Mesenchymal stem cell (in vitro differentiated cells and primary cell): Measurements from ENCODE around the gene KIRREL3.

ENCODE experiments used
- DNase-seq: peaks from one replicate; pipeline ENCODE4 v3.0.0-alpha.2; 2013
- H2AFZ ChIP-seq: one replicate; pipeline ENCODE4 v1.6.1; 2013; ENCODE audit warnings: low read depth, mild to moderate bottlenecking, control low read depth, inconsistent platforms, low read length, moderate library complexity
- H2AK5ac ChIP-seq: 2 replicates; pipeline ENCODE4 v1.6.1; 2013; ENCODE audit warnings: low read length, moderate library complexity, mild to moderate bottlenecking, inconsistent platforms; ENCODE audit not compliant: severe bottlenecking
- H2BK120ac ChIP-seq: one replicate; pipeline ENCODE4 v1.6.1; 2013; ENCODE audit warnings: low read depth, mild to moderate bottlenecking, inconsistent platforms, low read length, moderate library complexity
- H2BK12ac ChIP-seq, 2 experiments: one replicate each; pipeline ENCODE4 v1.6.1; 2013; ENCODE audit warnings: inconsistent platforms in 2 of 2, low read length in 2 of 2, mild to moderate bottlenecking in 2 of 2, moderate library complexity in 2 of 2, control low read depth in 1 of 2
- H2BK15ac ChIP-seq: one replicate; pipeline ENCODE4 v1.6.1; 2013; ENCODE audit warnings: mild to moderate bottlenecking, low read depth, inconsistent platforms; ENCODE audit not compliant: poor library complexity, severe bottlenecking
- H2BK5ac ChIP-seq: 2 replicates; pipeline ENCODE4 v1.6.1; 2013; ENCODE audit warnings: low read depth, mild to moderate bottlenecking, low read length, control low read depth, inconsistent platforms; ENCODE audit not compliant: poor library complexity, severe bottlenecking
- H3K14ac ChIP-seq, 2 experiments: one replicate each; pipeline ENCODE4 v1.6.1; 2013; ENCODE audit warnings: inconsistent platforms in 2 of 2, low read length in 2 of 2, control low read depth in 1 of 2, mild to moderate bottlenecking in 1 of 2, moderate library complexity in 1 of 2
- H3K18ac ChIP-seq, 2 experiments: one replicate each; pipeline ENCODE4 v1.6.1; 2013; ENCODE audit warnings: inconsistent platforms in 2 of 2, low read length in 2 of 2, control low read depth in 1 of 2, low read depth in 1 of 2, mild to moderate bottlenecking in 1 of 2
- H3K23ac ChIP-seq, 2 experiments: one replicate each; pipeline ENCODE4 v1.6.1; 2013; ENCODE audit warnings: inconsistent platforms in 2 of 2, low read length in 2 of 2, mild to moderate bottlenecking in 2 of 2, moderate library complexity in 2 of 2, control low read depth in 1 of 2
- H3K27ac ChIP-seq: 2 replicates; pipeline ENCODE4 v1.5.1; 2013; ENCODE audit warnings: mild to moderate bottlenecking, moderate library complexity, low read length, control low read depth, inconsistent platforms; ENCODE audit not compliant: poor library complexity, severe bottlenecking
- H3K27me3 ChIP-seq, 2 experiments: 2 replicates each; pipeline versions ENCODE4 v1.6.1 to v1.7.0; 2013; ENCODE audit warnings: low read length in 2 of 2, mild to moderate bottlenecking in 2 of 2, moderate library complexity in 2 of 2, control low read depth in 1 of 2, inconsistent platforms in 1 of 2; ENCODE audit not compliant: control insufficient read depth in 1 of 2, insufficient read depth in 1 of 2
- H3K36me3 ChIP-seq, 2 experiments: 2 replicates each; pipeline versions ENCODE4 v1.6.1 to v1.7.0; 2013; ENCODE audit warnings: low read length in 2 of 2, control low read depth in 1 of 2, inconsistent platforms in 1 of 2, low read depth in 1 of 2, mild to moderate bottlenecking in 1 of 2; ENCODE audit not compliant: insufficient read depth in 2 of 2, control insufficient read depth in 1 of 2
- H3K4ac ChIP-seq, 2 experiments: one replicate each; pipeline ENCODE4 v1.6.1; 2013; ENCODE audit warnings: inconsistent platforms in 2 of 2, low read length in 2 of 2, mild to moderate bottlenecking in 2 of 2, moderate library complexity in 2 of 2, control low read depth in 1 of 2, low read depth in 1 of 2
- H3K4me1 ChIP-seq: 2 replicates; pipeline ENCODE4 v1.6.1; 2013; ENCODE audit warnings: low read depth, low read length, control low read depth; ENCODE audit not compliant: control insufficient read depth, insufficient read depth
- H3K4me2 ChIP-seq: 2 replicates; pipeline ENCODE4 v1.6.1; 2013; ENCODE audit warnings: low read length, mild to moderate bottlenecking, inconsistent platforms; ENCODE audit not compliant: poor library complexity, severe bottlenecking
- H3K4me3 ChIP-seq, 2 experiments: 2 replicates each; pipeline versions ENCODE4 v1.5.1 to v1.7.0; 2013; ENCODE audit warnings: low read length in 2 of 2, mild to moderate bottlenecking in 2 of 2, control low read depth in 1 of 2, low read depth in 1 of 2; ENCODE audit not compliant: insufficient read depth in 1 of 2
- H3K79me1 ChIP-seq: replicated peaks from 2 replicates; pipeline ENCODE4 v1.6.1; 2013; ENCODE audit warnings: mild to moderate bottlenecking, control low read depth, low read length, inconsistent platforms; ENCODE audit not compliant: poor library complexity, severe bottlenecking
- H3K9ac ChIP-seq: 2 replicates; pipeline ENCODE4 v1.7.0; 2013; ENCODE audit warnings: mild to moderate bottlenecking, low read length, moderate library complexity
- H3K9me3 ChIP-seq: 2 replicates; pipeline ENCODE4 v1.7.0; 2013; ENCODE audit warnings: mild to moderate bottlenecking, low read length; ENCODE audit not compliant: control insufficient read depth
- H4K8ac ChIP-seq: one replicate; pipeline ENCODE4 v1.6.1; 2013; ENCODE audit warnings: inconsistent platforms, mild to moderate bottlenecking, low read length, moderate library complexity
- H4K91ac ChIP-seq: one replicate; pipeline ENCODE4 v1.6.1; 2013; ENCODE audit warnings: mild to moderate bottlenecking, low read length, inconsistent platforms
- WGBS: methylation state at CpG from one replicate; pipeline ENCODE4 v1.1.7; 2013; ENCODE audit warnings: mixed read lengths; 5-methylcytosine and 5-hydroxymethylcytosine counted together

KIRREL3 gene

GRCh38 chr11:126926376-126926791, 74.2 kb downstream of the KIRREL3 start:
- no peak overlapping the region for H3K23ac ChIP-seq
- H2BK120ac ChIP-seq = no peak overlapping the region
- H3K9ac ChIP-seq = no peak overlapping the region
- no peaks in the 10 kb centered on the region for H3K9me3 ChIP-seq
- H3K4me2 ChIP-seq = no peak overlapping the region
- H2AK5ac ChIP-seq = no peak overlapping the region
- no peak overlapping the region for H3K4ac ChIP-seq
- no peak overlapping the region for H2BK12ac ChIP-seq
- peaks cover 30% of the 10 kb centered on the region for H3K79me1 ChIP-seq
- 59% methylated on average over 9 of the region's 9 CpGs for WGBS
- H3K4me3 ChIP-seq = no peak overlapping the region
- H3K18ac ChIP-seq = no peak overlapping the region
- H3K36me3 ChIP-seq = peaks cover 0 to 7% of the 10 kb centered on the region in 2 experiments
- H2BK15ac ChIP-seq = no peak overlapping the region
- no peak overlapping the region for H4K91ac ChIP-seq
- no peaks in the 10 kb centered on the region for H3K27me3 ChIP-seq
- no peak overlapping the region for H3K27ac ChIP-seq
- peaks cover 9% of the 10 kb centered on the region for H3K4me1 ChIP-seq
- no peak overlapping the region for H3K14ac ChIP-seq
- no peak overlapping the region for H2AFZ ChIP-seq
- H2BK5ac ChIP-seq = no peak overlapping the region
- no peak overlapping the region for H4K8ac ChIP-seq
- no peak for DNase-seq

- no peak for DNase-seq
- peaks cover 9% of the 10 kb centered on the region for H3K4me1 ChIP-seq
- H2BK5ac ChIP-seq = no peak overlapping the region
- H4K8ac ChIP-seq = no peak overlapping the region
- no peak overlapping the region for H3K18ac ChIP-seq
- no peak overlapping the region for H2AK5ac ChIP-seq
- H3K36me3 ChIP-seq = peaks cover 0 to 7% of the 10 kb centered on the region in 2 experiments
- H3K14ac ChIP-seq = no peak overlapping the region
- no peak overlapping the region for H4K91ac ChIP-seq
- no peak overlapping the region for H2BK120ac ChIP-seq
- no peak overlapping the region for H3K27ac ChIP-seq
- H2BK12ac ChIP-seq = no peak overlapping the region
- H2BK15ac ChIP-seq = no peak overlapping the region
- H3K4me3 ChIP-seq = no peak overlapping the region
- no peak overlapping the region for H2AFZ ChIP-seq
- H3K4ac ChIP-seq = no peak overlapping the region
- no peak overlapping the region for H3K4me2 ChIP-seq
- H3K23ac ChIP-seq = no peak overlapping the region
- no peaks in the 10 kb centered on the region for H3K9me3 ChIP-seq
- peaks cover 31% of the 10 kb centered on the region for H3K79me1 ChIP-seq
- WGBS = 80% methylated on average over 11 of the region's 11 CpGs
- H3K27me3 ChIP-seq = no peaks in the 10 kb centered on the region
- no peak overlapping the region for H3K9ac ChIP-seq
These were observed 75.1 kb downstream of the KIRREL3 start for GRCh38 chr11:126925321-126926093.

DNA sequence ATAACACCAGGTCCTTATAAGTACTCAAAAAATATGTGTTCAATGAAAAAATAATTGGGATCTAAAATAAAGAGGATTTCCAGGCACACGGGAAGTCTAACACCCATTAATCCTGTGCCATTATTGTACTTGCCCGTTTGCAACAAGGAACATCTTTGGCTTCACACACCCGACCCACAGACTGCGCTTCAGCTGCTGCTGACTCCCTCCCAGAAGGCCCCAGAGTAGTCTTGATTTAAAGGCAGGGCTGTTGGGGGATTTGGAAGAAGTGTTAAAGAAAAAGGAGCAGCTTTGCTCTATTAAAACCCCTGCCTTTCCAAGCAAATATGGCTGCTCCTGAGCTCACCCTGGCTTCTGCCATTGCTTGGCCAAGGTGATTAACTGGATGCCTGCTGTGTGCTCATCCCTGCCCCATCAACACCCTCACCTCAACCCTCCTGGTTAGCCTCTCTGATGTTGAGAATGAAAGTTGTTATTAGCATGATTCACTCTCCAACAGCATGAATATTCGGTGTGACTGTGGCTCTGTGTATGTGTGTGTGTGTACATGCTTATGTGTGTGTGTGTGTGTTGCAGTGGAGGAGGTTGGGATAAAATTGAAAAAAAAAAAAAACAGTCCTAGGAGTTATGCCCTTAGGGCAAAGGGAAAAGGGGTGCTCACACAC, 76.1 kb downstream of the KIRREL3 start:
- no peak overlapping the region for H2AFZ ChIP-seq
- H3K36me3 ChIP-seq = peaks cover 0 to 7% of the 10 kb centered on the region in 2 experiments
- H3K4me2 ChIP-seq = no peak overlapping the region
- H3K4me1 ChIP-seq = peaks cover 9% of the 10 kb centered on the region
- no peak overlapping the region for H2BK5ac ChIP-seq
- no peak overlapping the region for H3K18ac ChIP-seq
- no peak overlapping the region for H2BK12ac ChIP-seq
- no peak overlapping the region for H3K27ac ChIP-seq
- DNase-seq = no peak
- 73% methylated on average over 3 of the region's 5 CpGs for WGBS
- H3K23ac ChIP-seq = no peak overlapping the region
- no peaks in the 10 kb centered on the region for H3K27me3 ChIP-seq
- no peak overlapping the region for H2AK5ac ChIP-seq
- H3K4ac ChIP-seq = no peak overlapping the region
- H3K9ac ChIP-seq = no peak overlapping the region
- peaks cover 28% of the 10 kb centered on the region for H3K79me1 ChIP-seq
- no peak overlapping the region for H4K8ac ChIP-seq
- no peak overlapping the region for H2BK120ac ChIP-seq
- H3K4me3 ChIP-seq = no peak overlapping the region
- no peaks in the 10 kb centered on the region for H3K9me3 ChIP-seq
- H2BK15ac ChIP-seq = no peak overlapping the region
- H3K14ac ChIP-seq = no peak overlapping the region
- no peak overlapping the region for H4K91ac ChIP-seq

GRCh38 chr11:126920833-126921232, 79.7 kb downstream of the KIRREL3 start:
- Histone ChIP-seq H3K9me3 (no peaks in the 10 kb centered on the region), H3K79me1 (peaks cover 23% of the 10 kb centered on the region), H3K4me3 (no peak overlapping the region), H3K18ac (no peak overlapping the region), H3K4me1 (peaks cover 11% of the 10 kb centered on the region), H3K4me2 (no peak overlapping the region), H3K9ac (no peak overlapping the region), H4K8ac (no peak overlapping the region), H3K4ac (no peak overlapping the region), H3K23ac (no peak overlapping the region), H3K27me3 (no peaks in the 10 kb centered on the region), H2BK15ac (no peak overlapping the region), H2BK5ac (no peak overlapping the region), H2AK5ac (no peak overlapping the region), H2BK120ac (no peak overlapping the region), H2AFZ (no peak overlapping the region), H2BK12ac (no peak overlapping the region), H4K91ac (no peak overlapping the region), H3K27ac (no peak overlapping the region), H3K36me3 (peaks cover 0 to 5% of the 10 kb centered on the region in 2 experiments), H3K14ac (no peak overlapping the region)
- no peak for DNase-seq
- 67% methylated on average over 4 of the region's 4 CpGs for WGBS
